Stimulated activated naive CD8-positive, alpha-beta T cell treated with anti-CD3 and anti-CD28 coated beads, Interleukin-15, Interleukin-2, amounts not matched to agents 100 ng/mL and 50 ng/mL, for 24 hours (primary cell): ENCODE measurements around the gene LBH.

ENCODE experiments used
- H3K27ac Mint-ChIP-seq: one replicate; pipeline ENCODE4 v1.8.0; 2021; ENCODE audit warnings: mild to moderate bottlenecking, mixed read lengths
- H3K27me3 Mint-ChIP-seq: one replicate; pipeline ENCODE4 v1.8.0; 2021; ENCODE audit warnings: mixed read lengths
- H3K36me3 Mint-ChIP-seq: one replicate; pipeline ENCODE4 v1.8.0; 2021; ENCODE audit warnings: low read depth, mixed read lengths
- H3K4me1 Mint-ChIP-seq: one replicate; pipeline ENCODE4 v1.8.0; 2021; ENCODE audit warnings: low read depth, mixed read lengths
- H3K4me3 Mint-ChIP-seq: one replicate; pipeline ENCODE4 v1.8.0; 2021; ENCODE audit warnings: mild to moderate bottlenecking, mixed read lengths
- H3K9me3 Mint-ChIP-seq: one replicate; pipeline ENCODE4 v1.8.0; 2021; ENCODE audit warnings: mixed read lengths

LBH gene

GRCh38 chr2:30255026-30255425 lies 23.7 kb downstream of the LBH start:
- no peak overlapping the region for H3K4me3 Mint-ChIP-seq

GRCh38 chr2:30255466-30256408 lies 24.4 kb downstream of the LBH start:
- Mint-ChIP-seq H3K9me3 (peaks cover 11% of the 10 kb centered on the region), H3K4me3 (peak overlapping the region; percentile 42), H3K4me1 (peaks cover 98% of the 10 kb centered on the region), H3K36me3 (peaks cover 83% of the 10 kb centered on the region), H3K27ac (peak overlapping the region; percentile 88), H3K27me3 (no peaks in the 10 kb centered on the region)

More at GRCh38 chr2:30255026-30255425, 23.7 kb downstream of the LBH start:
- Mint-ChIP-seq H3K36me3 (peaks cover 75% of the 10 kb centered on the region), H3K4me1 (peaks cover 98% of the 10 kb centered on the region), H3K27me3 (no peaks in the 10 kb centered on the region), H3K9me3 (peaks cover 6% of the 10 kb centered on the region), H3K27ac (peak overlapping the region; percentile 88)

- Mint-ChIP-seq H3K4me1 (peaks cover 100% of the 10 kb centered on the region), H3K9me3 (peaks cover 13% of the 10 kb centered on the region), H3K4me3 (peak overlapping the region; percentile 33), H3K27ac (peak overlapping the region; percentile 81), H3K36me3 (peaks cover 82% of the 10 kb centered on the region), H3K27me3 (no peaks in the 10 kb centered on the region)
Measured at GRCh38 chr2:30257266-30258214, 26.2 kb downstream of the LBH start.

GRCh38 chr2:30259071-30259470 lies 27.7 kb downstream of the LBH start:
- H3K27me3 Mint-ChIP-seq, result no peaks in the 10 kb centered on the region
- H3K4me1 Mint-ChIP-seq, result peaks cover 97% of the 10 kb centered on the region
- peaks cover 18% of the 10 kb centered on the region for H3K9me3 Mint-ChIP-seq
- peaks cover 78% of the 10 kb centered on the region for H3K36me3 Mint-ChIP-seq
- peak overlapping the region; percentile 83 for H3K27ac Mint-ChIP-seq
- H3K4me3 Mint-ChIP-seq, result no peak overlapping the region

GRCh38 chr2:30259827-30260679 lies 28.7 kb downstream of the LBH start:
- H3K36me3 Mint-ChIP-seq, result peaks cover 78% of the 10 kb centered on the region
- H3K4me3 Mint-ChIP-seq, result peak overlapping the region; percentile 9
- peak overlapping the region; percentile 92 for H3K27ac Mint-ChIP-seq
- H3K27me3 Mint-ChIP-seq, result no peaks in the 10 kb centered on the region
- peaks cover 97% of the 10 kb centered on the region for H3K4me1 Mint-ChIP-seq
- peaks cover 18% of the 10 kb centered on the region for H3K9me3 Mint-ChIP-seq

GRCh38 chr2:30260941-30261340 lies 29.6 kb downstream of the LBH start:
- Mint-ChIP-seq H3K4me3 (no peak overlapping the region), H3K4me1 (peaks cover 97% of the 10 kb centered on the region), H3K27ac (peak overlapping the region; percentile 87), H3K9me3 (peaks cover 18% of the 10 kb centered on the region), H3K36me3 (peaks cover 70% of the 10 kb centered on the region), H3K27me3 (no peaks in the 10 kb centered on the region)

- peaks cover 18% of the 10 kb centered on the region for H3K9me3 Mint-ChIP-seq
- peaks cover 64% of the 10 kb centered on the region for H3K36me3 Mint-ChIP-seq
- peaks cover 97% of the 10 kb centered on the region for H3K4me1 Mint-ChIP-seq
- H3K27ac Mint-ChIP-seq, result peak overlapping the region; percentile 79
- H3K4me3 Mint-ChIP-seq, result no peak overlapping the region
- no peaks in the 10 kb centered on the region for H3K27me3 Mint-ChIP-seq
Measured at GRCh38 chr2:30261695-30262211, 30.4 kb downstream of the LBH start.

- H3K9me3 Mint-ChIP-seq, result peaks cover 18% of the 10 kb centered on the region
- peak overlapping the region; percentile 79 for H3K27ac Mint-ChIP-seq
- no peaks in the 10 kb centered on the region for H3K27me3 Mint-ChIP-seq
- H3K4me3 Mint-ChIP-seq, result no peak overlapping the region
- peaks cover 97% of the 10 kb centered on the region for H3K4me1 Mint-ChIP-seq
- H3K36me3 Mint-ChIP-seq, result peaks cover 53% of the 10 kb centered on the region
Measured at GRCh38 chr2:30262716-30263309, 31.5 kb downstream of the LBH start.

- peak overlapping the region; percentile 42 for H3K4me3 Mint-ChIP-seq
- H3K27ac Mint-ChIP-seq, result peak overlapping the region; percentile 74
- peaks cover 97% of the 10 kb centered on the region for H3K4me1 Mint-ChIP-seq
- H3K27me3 Mint-ChIP-seq, result no peaks in the 10 kb centered on the region
- H3K36me3 Mint-ChIP-seq, result peaks cover 39% of the 10 kb centered on the region
- peaks cover 18% of the 10 kb centered on the region for H3K9me3 Mint-ChIP-seq
Measured at GRCh38 chr2:30264274-30264673, 32.9 kb downstream of the LBH start.

GRCh38 chr2:30265052-30266015 lies 34.0 kb downstream of the LBH start:
- H3K9me3 Mint-ChIP-seq, result peaks cover 16% of the 10 kb centered on the region
- H3K27ac Mint-ChIP-seq, result peak overlapping the region; percentile 97
- peak overlapping the region; percentile 83 for H3K4me3 Mint-ChIP-seq
- H3K4me1 Mint-ChIP-seq, result peaks cover 97% of the 10 kb centered on the region
- peaks cover 28% of the 10 kb centered on the region for H3K36me3 Mint-ChIP-seq
- H3K27me3 Mint-ChIP-seq, result no peaks in the 10 kb centered on the region

- peaks cover 20% of the 10 kb centered on the region for H3K36me3 Mint-ChIP-seq
- peak overlapping the region; percentile 97 for H3K27ac Mint-ChIP-seq
- peak overlapping the region; percentile 83 for H3K4me3 Mint-ChIP-seq
- H3K9me3 Mint-ChIP-seq, result peaks cover 14% of the 10 kb centered on the region
- no peaks in the 10 kb centered on the region for H3K27me3 Mint-ChIP-seq
- peaks cover 95% of the 10 kb centered on the region for H3K4me1 Mint-ChIP-seq
Measured at GRCh38 chr2:30266051-30266621, 34.8 kb downstream of the LBH start.

- H3K9me3 Mint-ChIP-seq, result peaks cover 13% of the 10 kb centered on the region
- H3K4me1 Mint-ChIP-seq, result peaks cover 95% of the 10 kb centered on the region
- H3K27me3 Mint-ChIP-seq, result no peaks in the 10 kb centered on the region
- H3K27ac Mint-ChIP-seq, result peak overlapping the region; percentile 97
- peaks cover 16% of the 10 kb centered on the region for H3K36me3 Mint-ChIP-seq
- peak overlapping the region; percentile 83 for H3K4me3 Mint-ChIP-seq
Measured at GRCh38 chr2:30266705-30267104, 35.4 kb downstream of the LBH start.
